Measurements from ENCODE around the gene OR2T10. TPM values are rescaled to one million over a fixed set of nuclear protein-coding genes. Genes with fewer than 3 reads are reported as not detected.

OR2T10 gene
- total and polyA plus RNA-seq, 2 of the 8 experiments (the other 6 are each of a cell fraction or from before 2014, with no cell fraction given) = not detected

GRCh38 chr1:248627971-248628844 lies 30.7 kb upstream of the OR2T10 start:
- Histone ChIP-seq H3K18ac (ENCODE audit: extremely low read depth, low read length) (no peak overlapping the region), H3K4me2 (ENCODE audit: insufficient read depth in 1 of 2, low read depth in 2 of 2, low read length in 2 of 2) (no peak overlapping the region), H3K23me2 (ENCODE audit: low read depth, low read length) (no peaks in the 10 kb centered on the region), H2BK120ac (replicated peaks; ENCODE audit: low read depth, low read length) (no peak overlapping the region), H2BK20ac (ENCODE audit: low read length) (no peak overlapping the region), H3K4ac (replicated peaks; ENCODE audit: insufficient read length, low read depth, low read length) (no peak overlapping the region), H2BK12ac (ENCODE audit: low read depth, low read length) (no peak overlapping the region), H3K36me3 (ENCODE audit: control insufficient read depth in 2 of 4, insufficient read depth in 4 of 4, low read length in 3 of 4) (no peaks in the 10 kb centered on the region), H3K79me2 (ENCODE audit: control insufficient read depth in 1 of 2, insufficient read depth in 2 of 2, low read length in 2 of 2) (no peaks in the 10 kb centered on the region), H3K9me3 (ENCODE audit: insufficient read depth in 2 of 2, low read depth in 1 of 2, low read length in 1 of 2) (peaks cover 71 to 72% of the 10 kb centered on the region in 2 experiments), H3K9ac (replicated peaks in 1 of 4; ENCODE audit: extremely low read depth in 1 of 4, low read depth in 3 of 4, low read length in 3 of 4) (no peak overlapping the region), H3K4me1 (replicated peaks in 1 of 4; ENCODE audit: control insufficient read depth in 3 of 4, insufficient read depth in 4 of 4, low read length in 3 of 4) (no peaks in the 10 kb centered on the region), H4K91ac (replicated peaks; ENCODE audit: insufficient read length, low read length) (no peak overlapping the region), H3K27me3 (replicated peaks in 1 of 4; ENCODE audit: control insufficient read depth in 3 of 4, extremely low read depth in 1 of 4, insufficient read depth in 3 of 4, low read length in 3 of 4) (no peaks in the 10 kb centered on the region), H2BK15ac (ENCODE audit: low read length) (no peak overlapping the region), H4K8ac (ENCODE audit: extremely low read depth, insufficient read depth, low read length) (no peak overlapping the region), H3K79me1 (ENCODE audit: low read depth, low read length) (no peaks in the 10 kb centered on the region), H4K20me1 (replicated peaks in 1 of 2; ENCODE audit: control insufficient read depth in 1 of 2, insufficient read depth in 2 of 2, low read length in 2 of 2) (no peaks in the 10 kb centered on the region), H2AFZ (ENCODE audit: low read length) (no peak overlapping the region), H3K27ac (ENCODE audit: low read depth, low read length) (no peak overlapping the region), H2BK5ac (ENCODE audit: low read depth, low read length) (no peak overlapping the region), H3K56ac (replicated peaks; ENCODE audit: insufficient read length, low read depth, low read length) (no peak overlapping the region), H4K5ac (ENCODE audit: insufficient read length, low read depth, low read length) (no peak overlapping the region), H2AK5ac (ENCODE audit: low read depth, low read length) (no peak overlapping the region), H3K4me3 (ENCODE audit: extremely low read depth in 1 of 4, insufficient read depth in 2 of 4, low read depth in 3 of 4, low read length in 4 of 4) (no peak overlapping the region), H3K14ac (ENCODE audit: insufficient read length) (no peak overlapping the region), H3K23ac (ENCODE audit: insufficient read length) (no peak overlapping the region)
- POLR2A ChIA-PET (ENCODE audit: partially characterized antibody) = no interaction called here
- WGBS, 2 experiments (ENCODE audit: extremely low coverage in 1 of 2, insufficient coverage in 1 of 2, insufficient read length in 1 of 2, insufficient replicate concordance in 2 of 2, low coverage in 1 of 2, low lambda C conversion rate in 2 of 2, missing lambda C conversion rate in 1 of 2) = 69% methylated on average over 9 of the region's 9 CpGs; no CpG with 5 or more reads in 1 of the 2 experiments
- FAIRE-seq (no peak), DNase-seq (ENCODE audit: low read depth in 1 of 2, low spot score in 2 of 2) (no peak)
- CTCF ChIA-PET (ENCODE audit: partially characterized antibody) = no interaction called here
- no peak for TF ChIP-seq RBBP5 (IDR thresholded peaks at IDR 0.05; ENCODE audit: borderline replicate concordance, low read depth, low read length)
- no peak for TF ChIP-seq KDM4A (IDR thresholded peaks at IDR 0.05; ENCODE audit: low read depth, low read length, severe bottlenecking)
- no peak for TF ChIP-seq KDM1A (IDR thresholded peaks at IDR 0.05; ENCODE audit: borderline replicate concordance, low read length)
- no peak for TF ChIP-seq SIRT6 (IDR thresholded peaks at IDR 0.05; ENCODE audit: low read length)
- TF ChIP-seq SIN3A (conservative IDR thresholded peaks at IDR 0.05 in 1 of 2, IDR thresholded peaks at IDR 0.05 in 1 of 2; ENCODE audit: low read depth in 1 of 2, low read length in 2 of 2) = no peak
- TF ChIP-seq, protein P1, sequence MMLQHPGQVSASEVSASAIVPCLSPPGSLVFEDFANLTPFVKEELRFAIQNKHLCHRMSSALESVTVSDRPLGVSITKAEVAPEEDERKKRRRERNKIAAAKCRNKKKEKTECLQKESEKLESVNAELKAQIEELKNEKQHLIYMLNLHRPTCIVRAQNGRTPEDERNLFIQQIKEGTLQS (IDR thresholded peaks at IDR 0.05; ENCODE audit: insufficient read depth, low read depth, low read length) = no peak
- TF ChIP-seq EGR1 (IDR thresholded peaks at IDR 0.05; ENCODE audit: borderline replicate concordance, low read depth, low read length) = no peak
- TF ChIP-seq CEBPB (IDR thresholded peaks at IDR 0.05; ENCODE audit: low read depth, low read length) = no peak
- TF ChIP-seq RAD21 (IDR thresholded peaks at IDR 0.05 in 1 of 2, conservative IDR thresholded peaks at IDR 0.05 in 1 of 2; ENCODE audit: low read depth in 2 of 2, low read length in 2 of 2) = no peak
- TF ChIP-seq BACH1 (IDR thresholded peaks at IDR 0.05; ENCODE audit: low read length) = no peak
- TF ChIP-seq CBX5 (IDR thresholded peaks at IDR 0.05; ENCODE audit: low read depth, low read length) = no peak
- no peak for TF ChIP-seq NRF1 (IDR thresholded peaks at IDR 0.05; ENCODE audit: low read depth, low read length)

Data from H1 (cell line).